ENCODE results near the gene TWIST2. TPM values are rescaled to one million over a fixed set of nuclear protein-coding genes. Genes with fewer than 3 reads are reported as not detected.

Gene TWIST2
- total and polyA plus RNA-seq, 7 donors = 0.58 to 1.2 (median 0.90) TPM

DNA sequence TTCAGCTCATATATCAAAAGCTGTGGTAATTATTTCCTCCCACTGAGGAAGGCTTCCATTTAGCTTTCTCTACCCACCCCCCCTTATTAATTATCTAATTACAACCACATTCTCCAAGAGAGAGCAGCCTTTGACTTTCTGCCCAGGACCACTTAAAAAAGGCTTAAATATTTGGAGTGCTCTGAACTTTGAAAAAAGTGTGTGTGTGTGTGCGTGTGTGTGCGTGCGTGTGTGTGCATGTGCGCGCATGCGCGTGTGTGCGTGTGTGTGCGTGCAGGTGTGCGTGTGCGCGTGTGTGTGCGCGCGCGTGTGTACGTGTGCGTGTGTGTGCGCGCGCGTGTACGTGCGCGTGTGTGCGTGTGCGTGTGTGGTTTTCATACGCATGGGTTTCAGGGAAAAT, 57.8 kb downstream of the TWIST2 start:
- TF ChIP-seq, protein P1, sequence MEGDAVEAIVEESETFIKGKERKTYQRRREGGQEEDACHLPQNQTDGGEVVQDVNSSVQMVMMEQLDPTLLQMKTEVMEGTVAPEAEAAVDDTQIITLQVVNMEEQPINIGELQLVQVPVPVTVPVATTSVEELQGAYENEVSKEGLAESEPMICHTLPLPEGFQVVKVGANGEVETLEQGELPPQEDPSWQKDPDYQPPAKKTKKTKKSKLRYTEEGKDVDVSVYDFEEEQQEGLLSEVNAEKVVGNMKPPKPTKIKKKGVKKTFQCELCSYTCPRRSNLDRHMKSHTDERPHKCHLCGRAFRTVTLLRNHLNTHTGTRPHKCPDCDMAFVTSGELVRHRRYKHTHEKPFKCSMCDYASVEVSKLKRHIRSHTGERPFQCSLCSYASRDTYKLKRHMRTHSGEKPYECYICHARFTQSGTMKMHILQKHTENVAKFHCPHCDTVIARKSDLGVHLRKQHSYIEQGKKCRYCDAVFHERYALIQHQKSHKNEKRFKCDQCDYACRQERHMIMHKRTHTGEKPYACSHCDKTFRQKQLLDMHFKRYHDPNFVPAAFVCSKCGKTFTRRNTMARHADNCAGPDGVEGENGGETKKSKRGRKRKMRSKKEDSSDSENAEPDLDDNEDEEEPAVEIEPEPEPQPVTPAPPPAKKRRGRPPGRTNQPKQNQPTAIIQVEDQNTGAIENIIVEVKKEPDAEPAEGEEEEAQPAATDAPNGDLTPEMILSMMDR (IDR thresholded peaks at IDR 0.05) = no peak
- no peak for DNase-seq
- no peaks in the 10 kb centered on the region for H3K9me3 ChIP-seq
- H3K27me3 ChIP-seq (ENCODE audit: insufficient read depth in 3 of 3, low read length in 2 of 3) = peaks cover 0 to 14% (median 7%) of the 10 kb centered on the region in 3 donors
- no peaks in the 10 kb centered on the region for H3K36me3 ChIP-seq (ENCODE audit: insufficient read depth in 1 of 2, low read depth in 1 of 2)
- 83 to 91% (median 90%) methylated on average over 28 of the region's 28 CpGs for WGBS, 3 donors
- intact Hi-C loops (cut with DNase I) = no loop called here
- H3K27ac ChIP-seq = no peak overlapping the region
- ATAC-seq = no peak
- no peak overlapping the region for H3K4me3 ChIP-seq
- no peaks in the 10 kb centered on the region for H3K4me1 ChIP-seq

DNA sequence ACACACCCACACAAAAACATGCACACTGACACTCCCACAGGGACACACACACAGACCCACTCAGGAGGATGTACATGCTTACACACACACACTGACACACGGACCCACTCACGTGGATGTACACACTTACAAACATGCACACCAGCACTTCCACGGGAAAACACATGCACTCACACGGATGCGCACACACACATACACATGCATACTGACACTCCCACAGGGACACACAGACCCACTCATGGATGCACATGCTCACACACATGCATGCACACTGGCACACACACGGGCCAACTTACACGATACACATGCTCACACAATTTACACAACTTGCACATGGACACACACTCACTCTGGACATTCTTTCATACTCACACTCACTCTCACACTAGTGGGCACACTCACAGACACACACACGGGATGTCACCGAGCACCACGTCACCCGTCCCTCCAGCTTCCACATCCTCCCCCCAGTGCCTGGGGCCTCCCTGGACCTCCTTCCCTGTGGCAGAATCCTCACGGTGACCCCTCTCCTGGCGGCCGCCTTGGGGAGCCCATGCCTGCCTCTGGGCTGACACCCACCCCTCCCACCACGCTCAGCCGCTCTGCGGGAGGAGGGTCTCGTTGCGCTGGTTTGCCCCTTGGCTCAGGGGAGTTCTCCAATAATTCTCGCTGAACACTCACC, 58.5 kb downstream of the TWIST2 start:
- TF ChIP-seq, protein P1 (IDR thresholded peaks at IDR 0.05) = no peak
- intact Hi-C loops (cut with DNase I) = no loop called here
- ATAC-seq (no peak), DNase-seq (no peak)
- 70 to 80% (median 71%) methylated on average over 20 of the region's 20 CpGs for WGBS, 3 donors
- Histone ChIP-seq H3K4me3 (no peak overlapping the region), H3K4me1 (no peaks in the 10 kb centered on the region), H3K36me3 (ENCODE audit: insufficient read depth in 1 of 2, low read depth in 1 of 2) (no peaks in the 10 kb centered on the region), H3K27ac (no peak overlapping the region), H3K27me3 (ENCODE audit: insufficient read depth in 3 of 3, low read length in 2 of 3) (peaks cover 0 to 7% (median 6%) of the 10 kb centered on the region in 3 donors), H3K9me3 (no peaks in the 10 kb centered on the region)

DNA sequence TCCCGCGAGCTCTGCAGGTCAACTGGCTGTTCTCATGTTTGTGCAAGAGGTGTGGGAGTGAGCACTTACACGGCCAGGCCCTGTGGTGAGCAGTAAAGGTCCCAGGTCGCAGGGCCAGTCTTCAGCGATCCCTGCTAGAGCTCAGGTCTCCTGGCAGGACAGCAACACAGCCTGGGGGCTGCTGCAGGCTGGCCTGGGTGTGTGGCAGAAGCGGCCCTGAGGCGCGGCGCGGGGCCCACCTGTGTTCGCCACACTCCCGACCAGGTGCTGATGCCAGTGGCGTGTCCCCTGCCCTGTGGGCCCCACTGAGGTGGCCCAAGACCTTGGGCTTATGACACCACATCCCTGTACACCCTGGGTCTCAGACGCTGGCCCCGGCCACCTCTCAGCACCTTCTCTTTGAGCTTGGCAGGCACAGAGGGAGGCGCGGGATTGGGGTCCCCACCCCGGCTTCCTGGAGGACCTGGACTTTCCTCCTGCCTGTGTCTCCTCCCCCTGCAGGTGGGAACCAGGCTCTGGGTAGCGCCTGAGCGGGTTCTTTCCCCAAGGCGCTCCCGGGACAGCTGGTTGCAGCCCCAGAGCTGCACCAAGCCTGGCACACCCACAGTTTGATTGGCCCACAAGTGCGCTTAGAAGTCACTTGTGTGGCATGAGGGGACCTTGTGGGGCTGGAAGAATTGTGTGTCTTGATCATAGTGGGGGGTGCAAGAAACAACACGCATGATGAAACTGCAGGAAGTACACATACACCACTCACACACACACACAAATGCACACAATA, 59.2 kb downstream of the TWIST2 start:
- H3K36me3 ChIP-seq (ENCODE audit: insufficient read depth in 1 of 2, low read depth in 1 of 2) = no peaks in the 10 kb centered on the region
- TF ChIP-seq, protein P1 (IDR thresholded peaks at IDR 0.05) = no peak
- ATAC-seq (no peak), DNase-seq (no peak)
- 66 to 68% (median 66%) methylated on average over 22 to 24 of the region's 24 CpGs for WGBS, 3 donors
- H3K27ac ChIP-seq = no peak overlapping the region
- no peaks in the 10 kb centered on the region for H3K4me1 ChIP-seq
- no peaks in the 10 kb centered on the region for H3K9me3 ChIP-seq
- intact Hi-C loops (cut with DNase I) = no loop called here
- H3K4me3 ChIP-seq = no peak overlapping the region
- peaks cover 0 to 5% (median 3%) of the 10 kb centered on the region in 3 donors for H3K27me3 ChIP-seq (ENCODE audit: insufficient read depth in 3 of 3, low read length in 2 of 3)

- Histone ChIP-seq H3K4me3 (no peak overlapping the region), H3K27ac (no peak overlapping the region), H3K27me3 (ENCODE audit: insufficient read depth in 3 of 3, low read length in 2 of 3) (peaks cover 0 to 5% (median 3%) of the 10 kb centered on the region in 3 donors), H3K9me3 (no peaks in the 10 kb centered on the region), H3K36me3 (ENCODE audit: insufficient read depth in 1 of 2, low read depth in 1 of 2) (no peaks in the 10 kb centered on the region), H3K4me1 (no peaks in the 10 kb centered on the region)
- intact Hi-C loops (cut with DNase I) = no loop called here
- no peak for ATAC-seq
- WGBS, 3 donors = 95 to 96% (median 95%) methylated on average over 5 of the region's 5 CpGs
- DNase-seq = no peak
- TF ChIP-seq, protein P1 (IDR thresholded peaks at IDR 0.05) = no peak
These were observed 59.9 kb downstream of the TWIST2 start for GRCh38 chr2:238907717-238908173.
